Measurements from ENCODE around the gene GRIN1.

DNA sequence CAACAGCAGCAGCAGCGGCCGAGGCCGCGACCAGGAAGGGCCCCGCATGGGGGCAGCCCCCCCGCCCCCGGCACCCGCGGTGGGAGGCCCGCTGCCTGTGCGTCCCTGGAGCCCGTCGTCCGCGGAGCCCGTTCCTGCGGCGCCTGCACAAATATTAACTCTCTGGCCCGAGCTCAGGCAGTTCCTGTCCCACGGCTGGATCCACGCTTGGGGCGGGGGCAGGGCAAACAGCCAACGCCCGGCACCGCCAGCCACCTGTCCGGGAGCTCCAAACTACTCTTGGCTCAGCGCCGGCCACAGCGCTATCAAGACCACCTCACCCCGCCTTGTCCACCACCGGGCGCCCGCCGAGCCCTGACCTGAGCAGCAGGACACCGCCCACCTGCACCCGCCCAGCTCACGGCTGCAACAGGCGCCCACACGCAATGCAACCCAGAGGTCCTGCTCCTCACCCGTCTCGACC lies 31.0 kb downstream of the GRIN1 start, which contains the start of gene LRRC26:
- TF ChIP-seq, protein P1, sequence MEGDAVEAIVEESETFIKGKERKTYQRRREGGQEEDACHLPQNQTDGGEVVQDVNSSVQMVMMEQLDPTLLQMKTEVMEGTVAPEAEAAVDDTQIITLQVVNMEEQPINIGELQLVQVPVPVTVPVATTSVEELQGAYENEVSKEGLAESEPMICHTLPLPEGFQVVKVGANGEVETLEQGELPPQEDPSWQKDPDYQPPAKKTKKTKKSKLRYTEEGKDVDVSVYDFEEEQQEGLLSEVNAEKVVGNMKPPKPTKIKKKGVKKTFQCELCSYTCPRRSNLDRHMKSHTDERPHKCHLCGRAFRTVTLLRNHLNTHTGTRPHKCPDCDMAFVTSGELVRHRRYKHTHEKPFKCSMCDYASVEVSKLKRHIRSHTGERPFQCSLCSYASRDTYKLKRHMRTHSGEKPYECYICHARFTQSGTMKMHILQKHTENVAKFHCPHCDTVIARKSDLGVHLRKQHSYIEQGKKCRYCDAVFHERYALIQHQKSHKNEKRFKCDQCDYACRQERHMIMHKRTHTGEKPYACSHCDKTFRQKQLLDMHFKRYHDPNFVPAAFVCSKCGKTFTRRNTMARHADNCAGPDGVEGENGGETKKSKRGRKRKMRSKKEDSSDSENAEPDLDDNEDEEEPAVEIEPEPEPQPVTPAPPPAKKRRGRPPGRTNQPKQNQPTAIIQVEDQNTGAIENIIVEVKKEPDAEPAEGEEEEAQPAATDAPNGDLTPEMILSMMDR (IDR thresholded peaks at IDR 0.05) = no peak
- TF ChIP-seq EZH2phosphoT487 (IDR thresholded peaks at IDR 0.05) (peak; percentile 45), EZH2 (IDR thresholded peaks at IDR 0.05) (no peak)
